ENCODE results near the gene ATP12A. TPM values are rescaled to one million over a fixed set of nuclear protein-coding genes. Genes with fewer than 3 reads are reported as not detected.

The ATP12A gene
- total RNA-seq, 1 donor from 2014 or later: not detected

DNA sequence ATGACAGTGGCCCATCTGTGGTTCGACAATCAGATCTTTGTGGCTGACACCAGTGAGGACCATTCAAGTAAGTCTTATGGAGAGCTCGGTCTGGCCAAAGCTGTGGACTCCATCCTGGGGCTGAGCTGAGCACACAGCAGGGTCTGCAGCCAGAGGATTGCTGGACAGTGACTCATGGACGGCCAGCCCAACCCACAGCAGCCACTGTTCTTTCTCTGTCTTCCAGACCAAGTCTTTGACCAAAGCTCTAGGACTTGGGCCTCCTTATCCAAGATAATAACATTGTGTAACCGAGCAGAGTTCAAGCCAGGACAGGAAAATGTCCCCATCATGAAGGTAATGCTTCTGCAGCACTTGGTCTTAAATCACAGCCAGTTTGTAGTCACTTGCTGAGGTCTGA lies 12.4 kb downstream of the ATP12A start:
- peaks cover 2% of the 10 kb centered on the region for H3K4me1 Mint-ChIP-seq
- DNase-seq (ENCODE audit: low spot score): no peak
- no peaks in the 10 kb centered on the region for H3K9me3 Mint-ChIP-seq

DNA sequence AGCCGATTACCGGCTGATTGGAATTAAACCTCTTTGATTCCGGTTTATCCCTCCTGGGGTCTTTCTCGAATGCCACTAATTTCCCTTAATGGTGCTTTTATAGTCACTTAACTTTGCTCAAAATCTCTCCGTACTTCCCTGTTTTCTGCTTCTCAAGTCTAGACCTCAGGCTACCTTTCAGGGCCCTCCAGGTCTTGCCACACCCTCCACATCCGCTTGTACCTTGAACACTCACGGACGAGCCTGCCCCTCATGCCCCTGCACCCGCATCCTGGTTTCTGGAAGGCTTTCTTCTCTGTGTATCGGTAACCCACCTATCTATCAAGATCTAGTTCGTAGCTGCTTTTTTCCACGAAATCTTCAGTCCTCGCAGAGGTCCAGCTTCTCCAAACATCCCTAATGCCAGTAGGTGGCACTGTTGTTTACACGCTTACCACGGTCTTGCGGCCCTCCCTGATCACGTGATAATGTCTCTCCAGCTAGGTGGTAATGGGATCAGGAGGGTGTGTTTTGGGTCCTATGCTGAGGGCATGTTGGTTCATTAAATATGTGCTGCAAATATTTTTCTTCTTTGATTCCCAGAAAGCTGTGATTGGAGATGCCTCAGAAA lies 13.8 kb downstream of the ATP12A start:
- Histone ChIP-seq H3K36me3 (no peaks in the 10 kb centered on the region), H3K4me3 (no peak overlapping the region), H4K20me1 (ENCODE audit: low read depth) (no peaks in the 10 kb centered on the region), H3K79me2 (ENCODE audit: low read depth) (no peaks in the 10 kb centered on the region), H3K4me1 (no peaks in the 10 kb centered on the region), H2AFZ (replicated peaks) (peak overlapping the region; percentile 93), H3K27ac (no peak overlapping the region), H3K9ac (no peak overlapping the region), H3K9me3 (ENCODE audit: low read depth) (no peaks in the 10 kb centered on the region), H3K4me2 (peak overlapping the region; percentile 51), H3K27me3 (peaks cover 18% of the 10 kb centered on the region), H3F3A (ENCODE audit: low read depth) (no peaks in the 10 kb centered on the region)
- Mint-ChIP-seq H3K4me3 (no peak overlapping the region), H3K9me3 (no peaks in the 10 kb centered on the region), H3K36me3 (no peaks in the 10 kb centered on the region), H3K27ac (peak overlapping the region; percentile 9), H3K27me3 (ENCODE audit: insufficient read depth, low read depth) (peaks cover 16% of the 10 kb centered on the region), H3K4me1 (peaks cover 2% of the 10 kb centered on the region)
- DNase-seq (ENCODE audit: low spot score): peak; percentile 86
- TF ChIP-seq EZH2phosphoT487 (IDR thresholded peaks at IDR 0.05): no peak
- TF ChIP-seq, protein P1, sequence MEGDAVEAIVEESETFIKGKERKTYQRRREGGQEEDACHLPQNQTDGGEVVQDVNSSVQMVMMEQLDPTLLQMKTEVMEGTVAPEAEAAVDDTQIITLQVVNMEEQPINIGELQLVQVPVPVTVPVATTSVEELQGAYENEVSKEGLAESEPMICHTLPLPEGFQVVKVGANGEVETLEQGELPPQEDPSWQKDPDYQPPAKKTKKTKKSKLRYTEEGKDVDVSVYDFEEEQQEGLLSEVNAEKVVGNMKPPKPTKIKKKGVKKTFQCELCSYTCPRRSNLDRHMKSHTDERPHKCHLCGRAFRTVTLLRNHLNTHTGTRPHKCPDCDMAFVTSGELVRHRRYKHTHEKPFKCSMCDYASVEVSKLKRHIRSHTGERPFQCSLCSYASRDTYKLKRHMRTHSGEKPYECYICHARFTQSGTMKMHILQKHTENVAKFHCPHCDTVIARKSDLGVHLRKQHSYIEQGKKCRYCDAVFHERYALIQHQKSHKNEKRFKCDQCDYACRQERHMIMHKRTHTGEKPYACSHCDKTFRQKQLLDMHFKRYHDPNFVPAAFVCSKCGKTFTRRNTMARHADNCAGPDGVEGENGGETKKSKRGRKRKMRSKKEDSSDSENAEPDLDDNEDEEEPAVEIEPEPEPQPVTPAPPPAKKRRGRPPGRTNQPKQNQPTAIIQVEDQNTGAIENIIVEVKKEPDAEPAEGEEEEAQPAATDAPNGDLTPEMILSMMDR (IDR thresholded peaks at IDR 0.05): peak; percentile 90

More for the DNA sequence above, 12.4 kb downstream of the ATP12A start:
- no peaks in the 10 kb centered on the region for H3K36me3 ChIP-seq
- TF ChIP-seq EZH2phosphoT487 (IDR thresholded peaks at IDR 0.05) (no peak), EZH2 (IDR thresholded peaks at IDR 0.05) (no peak)
- TF ChIP-seq, protein P1 (IDR thresholded peaks at IDR 0.05): no peak
- Mint-ChIP-seq H3K27me3 (ENCODE audit: insufficient read depth, low read depth) (peaks cover 22% of the 10 kb centered on the region), H3K36me3 (no peaks in the 10 kb centered on the region), H3K4me3 (no peak overlapping the region), H3K27ac (peak overlapping the region; percentile 42)
- no peak overlapping the region for H3K4me3 ChIP-seq
- no peaks in the 10 kb centered on the region for H3K4me1 ChIP-seq
- H3K27me3 ChIP-seq: peaks cover 18% of the 10 kb centered on the region
- no peak overlapping the region for H3K9ac ChIP-seq
- H3K27ac ChIP-seq: no peak overlapping the region
- H2AFZ ChIP-seq (replicated peaks): no peak overlapping the region
- H3K9me3 ChIP-seq (ENCODE audit: low read depth): no peaks in the 10 kb centered on the region
- no peaks in the 10 kb centered on the region for H3F3A ChIP-seq (ENCODE audit: low read depth)
- H3K79me2 ChIP-seq (ENCODE audit: low read depth): no peaks in the 10 kb centered on the region
- no peak overlapping the region for H3K4me2 ChIP-seq
- no peaks in the 10 kb centered on the region for H4K20me1 ChIP-seq (ENCODE audit: low read depth)

DNA sequence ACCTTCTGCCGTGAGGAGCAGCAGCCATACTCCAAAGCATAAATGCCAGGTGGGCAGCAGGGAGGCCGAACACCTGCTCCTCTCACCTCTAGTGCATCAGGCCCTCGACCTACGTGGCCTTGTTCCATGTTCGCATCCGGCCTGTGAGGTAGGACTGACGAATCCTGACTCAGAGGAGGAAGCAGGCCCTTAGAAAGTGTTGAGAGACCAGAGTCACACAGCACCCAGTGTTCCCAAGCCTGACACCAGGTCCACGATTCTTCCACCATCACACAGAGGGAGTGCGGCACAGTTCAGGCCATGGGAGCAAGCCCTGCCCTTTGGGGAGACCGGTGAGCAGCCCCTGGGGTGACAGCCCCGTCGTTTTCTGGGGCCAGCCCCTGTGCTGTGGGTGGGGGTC lies 14.7 kb downstream of the ATP12A start:
- H3K4me1 ChIP-seq: no peaks in the 10 kb centered on the region
- H3K9me3 ChIP-seq (ENCODE audit: low read depth): no peaks in the 10 kb centered on the region
- H3K27me3 ChIP-seq: peaks cover 18% of the 10 kb centered on the region
- H3K79me2 ChIP-seq (ENCODE audit: low read depth): no peaks in the 10 kb centered on the region
- Mint-ChIP-seq H3K27ac (no peak overlapping the region), H3K9me3 (no peaks in the 10 kb centered on the region), H3K4me3 (no peak overlapping the region), H3K27me3 (ENCODE audit: insufficient read depth, low read depth) (peaks cover 16% of the 10 kb centered on the region), H3K36me3 (no peaks in the 10 kb centered on the region), H3K4me1 (peaks cover 2% of the 10 kb centered on the region)
- no peak overlapping the region for H3K9ac ChIP-seq
- no peaks in the 10 kb centered on the region for H3F3A ChIP-seq (ENCODE audit: low read depth)
- H3K27ac ChIP-seq: no peak overlapping the region
- TF ChIP-seq EZH2phosphoT487 (IDR thresholded peaks at IDR 0.05) (no peak), EZH2 (IDR thresholded peaks at IDR 0.05) (no peak)
- TF ChIP-seq, protein P1 (IDR thresholded peaks at IDR 0.05): no peak
- no peak overlapping the region for H3K4me2 ChIP-seq
- H4K20me1 ChIP-seq (ENCODE audit: low read depth): no peaks in the 10 kb centered on the region
- H3K4me3 ChIP-seq: no peak overlapping the region
- no peak overlapping the region for H2AFZ ChIP-seq (replicated peaks)
- DNase-seq (ENCODE audit: low spot score): no peak
- H3K36me3 ChIP-seq: no peaks in the 10 kb centered on the region

Measured in neural progenitor cell (in vitro differentiated cells).